LNCAP (cell line): ENCODE measurements around the gene CCR5.

Experiments used
- TF ChIP-seq, protein P1 (sequence below): fragments of 450-650 bp; IDR thresholded peaks from 2 replicates; pipeline ENCODE4 v1.5.1; 2017; ENCODE audit warnings: mild to moderate bottlenecking

CCR5 gene

DNA sequence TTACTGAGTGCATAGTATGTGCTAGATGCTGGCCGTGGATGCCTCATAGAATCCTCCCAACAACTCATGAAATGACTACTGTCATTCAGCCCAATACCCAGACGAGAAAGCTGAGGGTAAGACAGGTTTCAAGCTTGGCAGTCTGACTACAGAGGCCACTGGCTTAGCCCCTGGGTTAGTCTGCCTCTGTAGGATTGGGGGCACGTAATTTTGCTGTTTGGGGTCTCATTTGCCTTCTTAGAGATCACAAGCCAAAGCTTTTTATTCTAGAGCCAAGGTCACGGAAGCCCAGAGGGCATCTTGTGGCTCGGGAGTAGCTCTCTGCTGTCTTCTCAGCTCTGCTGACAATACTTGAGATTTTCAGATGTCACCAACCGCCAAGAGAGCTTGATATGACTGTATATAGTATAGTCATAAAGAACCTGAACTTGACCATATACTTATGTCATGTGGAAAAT is 1.0 kb upstream of the CCR5 start:
- TF ChIP-seq, protein P1, sequence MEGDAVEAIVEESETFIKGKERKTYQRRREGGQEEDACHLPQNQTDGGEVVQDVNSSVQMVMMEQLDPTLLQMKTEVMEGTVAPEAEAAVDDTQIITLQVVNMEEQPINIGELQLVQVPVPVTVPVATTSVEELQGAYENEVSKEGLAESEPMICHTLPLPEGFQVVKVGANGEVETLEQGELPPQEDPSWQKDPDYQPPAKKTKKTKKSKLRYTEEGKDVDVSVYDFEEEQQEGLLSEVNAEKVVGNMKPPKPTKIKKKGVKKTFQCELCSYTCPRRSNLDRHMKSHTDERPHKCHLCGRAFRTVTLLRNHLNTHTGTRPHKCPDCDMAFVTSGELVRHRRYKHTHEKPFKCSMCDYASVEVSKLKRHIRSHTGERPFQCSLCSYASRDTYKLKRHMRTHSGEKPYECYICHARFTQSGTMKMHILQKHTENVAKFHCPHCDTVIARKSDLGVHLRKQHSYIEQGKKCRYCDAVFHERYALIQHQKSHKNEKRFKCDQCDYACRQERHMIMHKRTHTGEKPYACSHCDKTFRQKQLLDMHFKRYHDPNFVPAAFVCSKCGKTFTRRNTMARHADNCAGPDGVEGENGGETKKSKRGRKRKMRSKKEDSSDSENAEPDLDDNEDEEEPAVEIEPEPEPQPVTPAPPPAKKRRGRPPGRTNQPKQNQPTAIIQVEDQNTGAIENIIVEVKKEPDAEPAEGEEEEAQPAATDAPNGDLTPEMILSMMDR, result no peak

DNA sequence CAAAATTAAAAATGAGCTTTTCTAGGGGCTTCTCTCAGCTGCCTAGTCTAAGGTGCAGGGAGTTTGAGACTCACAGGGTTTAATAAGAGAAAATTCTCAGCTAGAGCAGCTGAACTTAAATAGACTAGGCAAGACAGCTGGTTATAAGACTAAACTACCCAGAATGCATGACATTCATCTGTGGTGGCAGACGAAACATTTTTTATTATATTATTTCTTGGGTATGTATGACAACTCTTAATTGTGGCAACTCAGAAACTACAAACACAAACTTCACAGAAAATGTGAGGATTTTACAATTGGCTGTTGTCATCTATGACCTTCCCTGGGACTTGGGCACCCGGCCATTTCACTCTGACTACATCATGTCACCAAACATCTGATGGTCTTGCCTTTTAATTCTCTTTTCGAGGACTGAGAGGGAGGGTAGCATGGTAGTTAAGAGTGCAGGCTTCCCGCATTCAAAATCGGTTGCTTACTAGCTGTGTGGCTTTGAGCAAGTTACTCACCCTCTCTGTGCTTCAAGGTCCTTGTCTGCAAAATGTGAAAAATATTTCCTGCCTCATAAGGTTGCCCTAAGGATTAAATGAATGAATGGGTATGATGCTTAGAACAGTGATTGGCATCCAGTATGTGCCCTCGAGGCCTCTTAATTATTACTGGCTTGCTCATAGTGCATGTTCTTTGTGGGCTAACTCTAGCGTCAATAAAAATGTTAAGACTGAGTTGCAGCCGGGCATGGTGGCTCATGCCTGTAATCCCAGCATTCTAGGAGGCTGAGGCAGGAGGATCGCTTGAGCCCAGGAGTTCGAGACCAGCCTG is 984 bp downstream of the CCR5 start:
- TF ChIP-seq, protein P1, result no peak

DNA sequence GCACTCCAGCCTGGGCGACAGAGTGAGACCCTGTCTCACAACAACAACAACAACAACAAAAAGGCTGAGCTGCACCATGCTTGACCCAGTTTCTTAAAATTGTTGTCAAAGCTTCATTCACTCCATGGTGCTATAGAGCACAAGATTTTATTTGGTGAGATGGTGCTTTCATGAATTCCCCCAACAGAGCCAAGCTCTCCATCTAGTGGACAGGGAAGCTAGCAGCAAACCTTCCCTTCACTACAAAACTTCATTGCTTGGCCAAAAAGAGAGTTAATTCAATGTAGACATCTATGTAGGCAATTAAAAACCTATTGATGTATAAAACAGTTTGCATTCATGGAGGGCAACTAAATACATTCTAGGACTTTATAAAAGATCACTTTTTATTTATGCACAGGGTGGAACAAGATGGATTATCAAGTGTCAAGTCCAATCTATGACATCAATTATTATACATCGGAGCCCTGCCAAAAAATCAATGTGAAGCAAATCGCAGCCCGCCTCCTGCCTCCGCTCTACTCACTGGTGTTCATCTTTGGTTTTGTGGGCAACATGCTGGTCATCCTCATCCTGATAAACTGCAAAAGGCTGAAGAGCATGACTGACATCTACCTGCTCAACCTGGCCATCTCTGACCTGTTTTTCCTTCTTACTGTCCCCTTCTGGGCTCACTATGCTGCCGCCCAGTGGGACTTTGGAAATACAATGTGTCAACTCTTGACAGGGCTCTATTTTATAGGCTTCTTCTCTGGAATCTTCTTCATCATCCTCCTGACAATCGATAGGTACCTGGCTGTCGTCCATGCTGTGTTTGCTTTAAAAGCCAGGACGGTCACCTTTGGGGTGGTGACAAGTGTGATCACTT is 2.0 kb downstream of the CCR5 start:
- TF ChIP-seq, protein P1, result peak; percentile 68

DNA sequence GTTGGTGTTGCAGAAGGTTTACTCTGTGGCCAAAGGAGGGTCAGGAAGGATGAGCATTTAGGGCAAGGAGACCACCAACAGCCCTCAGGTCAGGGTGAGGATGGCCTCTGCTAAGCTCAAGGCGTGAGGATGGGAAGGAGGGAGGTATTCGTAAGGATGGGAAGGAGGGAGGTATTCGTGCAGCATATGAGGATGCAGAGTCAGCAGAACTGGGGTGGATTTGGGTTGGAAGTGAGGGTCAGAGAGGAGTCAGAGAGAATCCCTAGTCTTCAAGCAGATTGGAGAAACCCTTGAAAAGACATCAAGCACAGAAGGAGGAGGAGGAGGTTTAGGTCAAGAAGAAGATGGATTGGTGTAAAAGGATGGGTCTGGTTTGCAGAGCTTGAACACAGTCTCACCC is 4.0 kb downstream of the CCR5 start:
- TF ChIP-seq, protein P1, result no peak

DNA sequence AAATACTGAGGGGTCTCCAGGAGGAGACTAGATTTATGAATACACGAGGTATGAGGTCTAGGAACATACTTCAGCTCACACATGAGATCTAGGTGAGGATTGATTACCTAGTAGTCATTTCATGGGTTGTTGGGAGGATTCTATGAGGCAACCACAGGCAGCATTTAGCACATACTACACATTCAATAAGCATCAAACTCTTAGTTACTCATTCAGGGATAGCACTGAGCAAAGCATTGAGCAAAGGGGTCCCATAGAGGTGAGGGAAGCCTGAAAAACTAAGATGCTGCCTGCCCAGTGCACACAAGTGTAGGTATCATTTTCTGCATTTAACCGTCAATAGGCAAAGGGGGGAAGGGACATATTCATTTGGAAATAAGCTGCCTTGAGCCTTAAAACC is 4.5 kb downstream of the CCR5 start:
- TF ChIP-seq, protein P1, result no peak

DNA sequence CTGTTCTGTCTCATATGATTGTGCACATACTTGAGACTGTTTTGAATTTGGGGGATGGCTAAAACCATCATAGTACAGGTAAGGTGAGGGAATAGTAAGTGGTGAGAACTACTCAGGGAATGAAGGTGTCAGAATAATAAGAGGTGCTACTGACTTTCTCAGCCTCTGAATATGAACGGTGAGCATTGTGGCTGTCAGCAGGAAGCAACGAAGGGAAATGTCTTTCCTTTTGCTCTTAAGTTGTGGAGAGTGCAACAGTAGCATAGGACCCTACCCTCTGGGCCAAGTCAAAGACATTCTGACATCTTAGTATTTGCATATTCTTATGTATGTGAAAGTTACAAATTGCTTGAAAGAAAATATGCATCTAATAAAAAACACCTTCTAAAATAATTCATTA is 5.1 kb downstream of the CCR5 start:
- TF ChIP-seq, protein P1, result no peak

DNA sequence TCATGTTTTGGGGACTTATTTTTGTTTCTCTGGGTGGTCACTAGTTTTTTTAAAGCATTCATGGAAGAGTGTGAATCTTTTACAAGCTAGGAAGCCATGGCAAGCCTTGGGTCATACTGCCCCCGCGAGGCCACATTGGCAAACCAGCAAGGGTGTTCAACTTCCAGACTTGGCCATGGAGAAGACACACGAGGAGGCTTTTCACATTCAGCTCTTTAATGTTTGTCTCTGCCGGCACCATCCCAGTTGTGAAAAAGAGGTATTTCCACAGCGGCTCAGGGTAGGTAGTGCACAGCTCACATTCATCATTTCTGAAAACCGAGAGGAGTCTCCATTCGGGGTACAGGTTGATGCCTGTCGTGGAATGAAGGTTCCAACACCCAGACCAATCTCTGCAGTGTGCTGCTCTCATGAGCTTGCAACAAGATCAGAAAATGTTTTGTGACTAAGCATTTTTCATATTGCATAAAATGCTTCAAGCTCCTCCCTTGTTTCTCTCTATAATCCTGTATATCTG is 7.7 kb downstream of the CCR5 start:
- TF ChIP-seq, protein P1, result peak; percentile 90
